Measurements from ENCODE around the gene CWC27.

DNA sequence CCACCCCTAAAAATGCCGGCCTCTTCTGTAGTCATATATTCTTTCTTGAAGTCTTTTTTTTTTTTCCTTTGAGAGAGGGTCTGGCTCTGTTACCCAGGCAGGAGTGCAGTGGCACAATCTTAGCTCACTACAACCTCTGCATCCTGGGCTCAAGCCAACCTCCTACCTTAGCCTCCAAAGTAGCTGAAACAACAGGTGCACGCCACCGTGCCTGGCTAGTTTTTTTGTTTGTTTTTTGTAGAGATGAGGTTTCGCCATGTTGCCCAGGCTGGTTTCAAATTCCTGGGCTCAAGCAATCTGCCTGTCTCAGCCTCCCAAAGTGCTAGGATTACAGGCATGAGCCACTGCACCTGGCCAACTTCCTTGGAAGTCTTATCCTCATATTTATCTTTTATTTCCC, 19.3 kb upstream of the CWC27 start:
- TF ChIP-seq, protein P1, sequence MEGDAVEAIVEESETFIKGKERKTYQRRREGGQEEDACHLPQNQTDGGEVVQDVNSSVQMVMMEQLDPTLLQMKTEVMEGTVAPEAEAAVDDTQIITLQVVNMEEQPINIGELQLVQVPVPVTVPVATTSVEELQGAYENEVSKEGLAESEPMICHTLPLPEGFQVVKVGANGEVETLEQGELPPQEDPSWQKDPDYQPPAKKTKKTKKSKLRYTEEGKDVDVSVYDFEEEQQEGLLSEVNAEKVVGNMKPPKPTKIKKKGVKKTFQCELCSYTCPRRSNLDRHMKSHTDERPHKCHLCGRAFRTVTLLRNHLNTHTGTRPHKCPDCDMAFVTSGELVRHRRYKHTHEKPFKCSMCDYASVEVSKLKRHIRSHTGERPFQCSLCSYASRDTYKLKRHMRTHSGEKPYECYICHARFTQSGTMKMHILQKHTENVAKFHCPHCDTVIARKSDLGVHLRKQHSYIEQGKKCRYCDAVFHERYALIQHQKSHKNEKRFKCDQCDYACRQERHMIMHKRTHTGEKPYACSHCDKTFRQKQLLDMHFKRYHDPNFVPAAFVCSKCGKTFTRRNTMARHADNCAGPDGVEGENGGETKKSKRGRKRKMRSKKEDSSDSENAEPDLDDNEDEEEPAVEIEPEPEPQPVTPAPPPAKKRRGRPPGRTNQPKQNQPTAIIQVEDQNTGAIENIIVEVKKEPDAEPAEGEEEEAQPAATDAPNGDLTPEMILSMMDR (IDR thresholded peaks at IDR 0.05 in 8 of 11, conservative IDR thresholded peaks at IDR 0.05 in 3 of 11) = no peak
- TF ChIP-seq POLR2AphosphoS5 (IDR thresholded peaks at IDR 0.05) = no peak
- TF ChIP-seq POLR2A (IDR thresholded peaks at IDR 0.05) = no peak

Data from spleen (tissue), 7 donors.